ENCODE results near the gene TCEAL8.

Gene TCEAL8, protein sequence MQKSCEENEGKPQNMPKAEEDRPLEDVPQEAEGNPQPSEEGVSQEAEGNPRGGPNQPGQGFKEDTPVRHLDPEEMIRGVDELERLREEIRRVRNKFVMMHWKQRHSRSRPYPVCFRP

DNA sequence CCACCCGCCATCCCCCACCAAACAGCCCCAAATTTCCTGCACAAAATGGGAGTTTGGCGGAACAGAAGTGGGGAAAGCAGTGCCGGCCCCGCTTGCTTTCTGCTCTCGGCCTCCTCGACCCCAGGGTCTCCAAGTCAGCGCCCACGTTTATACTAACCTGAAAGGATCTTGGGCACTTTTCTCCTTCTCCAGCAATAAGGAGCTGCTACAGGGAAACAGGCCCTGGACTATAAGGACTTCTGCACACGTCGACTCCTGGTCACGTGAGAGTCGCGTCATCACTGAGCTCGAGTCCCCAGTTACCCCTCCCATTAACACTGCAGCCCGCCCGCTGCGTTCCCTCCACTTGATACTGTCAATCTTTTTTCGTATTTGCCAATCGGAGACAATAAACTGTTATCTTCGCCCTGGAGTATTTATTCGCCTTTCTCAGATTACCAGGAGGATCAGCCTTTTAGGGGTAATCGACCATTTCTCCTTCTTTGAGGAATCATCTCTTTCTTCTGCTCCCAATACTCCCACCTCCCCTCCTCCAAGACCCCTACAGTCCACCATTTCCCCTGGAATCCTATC, at the start of gene TCEAL8:
TSS of gene TCEAL8 (minus strand) at position 235 of the 573 bp plus-strand sequence. CDS start 1,176 bp downstream, outside the sequence.
- Mint-ChIP-seq H3K4me1 (peaks cover 17% of the 10 kb centered on the region), H3K27me3 (no peaks in the 10 kb centered on the region), H3K27ac (peak within 1 kb of the TSS; percentile 87), H3K36me3 (peaks cover 11% of the 10 kb centered on the region), H3K4me3 (peak within 1 kb of the TSS; percentile 87), H3K9me3 (no peaks in the 10 kb centered on the region)
- peak; percentile 83 for ATAC-seq

DNA sequence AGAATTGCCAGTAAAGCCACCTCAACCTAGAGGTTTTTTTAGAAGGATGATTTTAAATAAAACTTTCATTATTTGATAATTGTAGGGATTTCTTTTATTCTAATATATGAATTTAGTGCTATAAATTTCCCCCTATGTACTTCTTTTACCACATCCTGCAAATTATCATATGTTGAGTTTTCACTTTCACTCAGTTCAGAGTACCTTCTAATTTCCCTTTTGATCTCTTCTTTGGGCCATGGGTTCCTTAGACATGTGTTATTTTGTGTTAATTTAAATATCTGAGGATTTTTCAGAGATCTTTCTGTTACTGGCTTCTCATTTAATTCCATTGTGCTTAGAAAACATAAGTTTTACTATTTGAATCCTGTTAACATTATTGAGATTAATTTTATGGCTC, 49.8 kb upstream of the TCEAL8 start:
- peaks cover 4% of the 10 kb centered on the region for H3K4me1 Mint-ChIP-seq
- H3K27me3 Mint-ChIP-seq: no peaks in the 10 kb centered on the region
- no peak for ATAC-seq
- H3K36me3 Mint-ChIP-seq: no peaks in the 10 kb centered on the region
- no peak overlapping the region for H3K27ac Mint-ChIP-seq
- no peak overlapping the region for H3K4me3 Mint-ChIP-seq
- H3K9me3 Mint-ChIP-seq: no peaks in the 10 kb centered on the region

DNA sequence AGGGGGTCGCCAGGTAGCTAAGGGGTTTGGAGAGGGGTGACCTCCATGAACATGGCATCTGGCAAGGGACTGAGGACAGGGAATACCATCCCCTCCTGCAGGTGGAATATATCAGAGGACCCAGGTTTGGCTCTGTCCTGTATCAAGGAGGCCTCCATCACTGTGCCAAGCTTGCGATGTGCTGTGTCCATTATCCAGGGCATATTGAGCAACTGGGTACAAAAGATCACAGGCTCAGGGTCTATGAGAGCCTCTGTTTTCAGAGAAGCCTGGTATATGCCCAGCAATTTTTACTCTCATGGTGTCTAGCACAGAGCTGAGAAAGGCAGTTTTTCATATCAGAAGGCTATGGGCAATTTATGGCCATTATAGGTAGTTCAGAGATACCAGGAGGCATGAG, 38.2 kb upstream of the TCEAL8 start:
- ATAC-seq: no peak
- no peaks in the 10 kb centered on the region for H3K36me3 Mint-ChIP-seq
- H3K4me1 Mint-ChIP-seq: no peaks in the 10 kb centered on the region
- H3K27me3 Mint-ChIP-seq: no peaks in the 10 kb centered on the region
- H3K4me3 Mint-ChIP-seq: no peak overlapping the region
- H3K9me3 Mint-ChIP-seq: no peaks in the 10 kb centered on the region
- H3K27ac Mint-ChIP-seq: no peak overlapping the region

DNA sequence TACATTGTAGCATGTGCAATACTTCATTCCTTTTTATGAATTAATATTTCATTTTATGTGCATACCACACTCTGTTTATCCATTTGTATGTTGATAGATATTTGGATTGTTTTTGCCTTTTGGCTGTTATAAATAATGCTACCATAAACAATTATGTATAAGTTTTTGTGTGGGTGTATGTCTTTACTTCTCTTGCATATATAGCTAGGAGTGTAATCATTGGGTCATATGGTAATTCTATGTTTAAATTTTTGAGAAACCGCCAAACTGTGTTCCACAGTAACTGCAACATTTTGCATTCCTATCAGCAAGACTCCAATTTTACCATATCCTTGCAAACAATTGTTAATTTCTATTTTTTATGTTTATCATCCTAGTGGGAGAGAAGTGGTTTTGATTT, 24.7 kb upstream of the TCEAL8 start:
- no peak overlapping the region for H3K27ac Mint-ChIP-seq
- H3K4me3 Mint-ChIP-seq: no peak overlapping the region
- no peaks in the 10 kb centered on the region for H3K9me3 Mint-ChIP-seq
- H3K4me1 Mint-ChIP-seq: peaks cover 7% of the 10 kb centered on the region
- peaks cover 36% of the 10 kb centered on the region for H3K27me3 Mint-ChIP-seq
- H3K36me3 Mint-ChIP-seq: no peaks in the 10 kb centered on the region
- ATAC-seq: no peak

DNA sequence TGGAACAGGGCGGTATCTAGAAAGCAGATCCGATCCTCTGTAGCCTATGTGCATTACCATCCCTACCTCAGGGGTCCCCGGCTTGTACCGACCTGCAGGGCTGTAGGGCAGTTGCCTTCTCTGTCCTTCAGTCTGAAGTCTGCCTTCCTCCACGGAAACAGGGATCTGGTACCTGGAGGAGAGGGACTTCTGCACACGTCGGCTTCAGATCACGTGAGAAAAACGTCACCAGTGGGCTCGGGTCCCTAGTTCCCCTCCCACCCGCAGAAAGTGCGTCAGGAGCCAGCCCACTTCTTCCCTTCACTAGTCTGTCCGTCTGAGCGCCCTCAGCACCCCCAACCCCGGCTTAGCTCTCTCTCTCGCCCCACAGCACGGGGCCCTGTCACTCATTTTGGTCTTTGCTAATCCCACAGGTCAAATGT, 21.6 kb upstream of the TCEAL8 start, which contains the start of gene TCEAL5:
TSS of gene TCEAL5 (minus strand) at position 170 of the 422 bp plus-strand sequence. CDS start 2,187 bp downstream, outside the sequence.
- H3K4me1 Mint-ChIP-seq: peaks cover 7% of the 10 kb centered on the region
- H3K27me3 Mint-ChIP-seq: peaks cover 45% of the 10 kb centered on the region
- H3K4me3 Mint-ChIP-seq: peak within 1 kb of the TSS; percentile 62
- no peak for ATAC-seq
- no peaks in the 10 kb centered on the region for H3K9me3 Mint-ChIP-seq
- no peaks in the 10 kb centered on the region for H3K36me3 Mint-ChIP-seq
- H3K27ac Mint-ChIP-seq: no peak within 1 kb of the TSS

DNA sequence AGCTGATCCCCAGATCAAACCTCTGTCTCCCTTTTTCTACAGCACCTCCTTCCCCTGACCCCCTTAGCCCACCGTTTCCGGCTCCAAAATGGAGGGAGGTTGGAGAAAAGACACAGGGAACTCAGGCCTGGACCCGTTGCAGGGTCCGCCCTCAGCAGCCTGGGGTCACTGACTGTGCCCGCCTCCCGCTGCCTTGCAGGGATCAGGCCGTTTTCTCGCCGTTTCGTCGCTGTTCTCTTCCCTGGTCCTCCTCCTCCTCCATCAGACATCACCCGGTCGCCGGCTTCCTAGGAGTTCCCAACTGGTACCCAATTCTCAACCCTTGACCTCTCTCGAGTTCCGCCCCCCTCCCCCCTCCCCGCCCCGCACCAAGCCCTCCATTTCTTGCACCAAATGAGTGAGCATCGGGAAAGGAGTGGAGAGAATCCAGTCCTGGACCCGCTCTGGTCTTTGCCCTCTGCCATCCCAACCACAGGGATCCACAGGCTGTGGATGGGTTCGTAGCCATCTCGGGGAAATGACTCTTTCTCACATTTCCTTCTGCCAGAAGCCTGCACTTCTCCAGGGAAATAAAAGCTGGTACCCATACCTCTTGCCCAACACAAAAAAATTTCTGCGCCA, 21.1 kb upstream of the TCEAL8 start:
- ATAC-seq: no peak
- Mint-ChIP-seq H3K36me3 (no peaks in the 10 kb centered on the region), H3K4me3 (no peak overlapping the region), H3K4me1 (peaks cover 7% of the 10 kb centered on the region), H3K27me3 (peaks cover 39% of the 10 kb centered on the region), H3K27ac (no peak overlapping the region), H3K9me3 (no peaks in the 10 kb centered on the region)

DNA sequence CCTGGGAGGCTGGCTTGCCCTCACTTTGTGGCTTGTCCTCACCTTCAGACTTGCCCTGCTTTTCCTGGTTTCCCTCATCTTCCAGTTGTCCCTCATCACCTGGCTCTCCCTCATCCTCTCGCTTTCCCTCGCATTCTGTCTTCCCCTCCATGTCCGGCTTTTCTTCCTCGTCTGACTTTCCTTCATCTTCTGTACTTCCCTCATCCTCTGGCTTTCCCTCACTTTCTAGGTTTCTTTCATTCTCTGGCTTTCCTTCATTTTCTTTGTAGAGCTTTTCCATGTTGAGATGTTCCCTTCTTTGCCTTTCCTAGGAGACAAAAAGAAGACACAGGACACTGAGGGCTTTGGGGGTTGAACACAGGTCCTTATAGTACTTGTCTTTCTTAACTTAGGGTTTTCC, 19.3 kb upstream of the TCEAL8 start:
- H3K4me3 Mint-ChIP-seq: no peak overlapping the region
- no peak for ATAC-seq
- H3K4me1 Mint-ChIP-seq: peaks cover 7% of the 10 kb centered on the region
- H3K27me3 Mint-ChIP-seq: peaks cover 37% of the 10 kb centered on the region
- no peaks in the 10 kb centered on the region for H3K36me3 Mint-ChIP-seq
- no peak overlapping the region for H3K27ac Mint-ChIP-seq
- no peaks in the 10 kb centered on the region for H3K9me3 Mint-ChIP-seq

DNA sequence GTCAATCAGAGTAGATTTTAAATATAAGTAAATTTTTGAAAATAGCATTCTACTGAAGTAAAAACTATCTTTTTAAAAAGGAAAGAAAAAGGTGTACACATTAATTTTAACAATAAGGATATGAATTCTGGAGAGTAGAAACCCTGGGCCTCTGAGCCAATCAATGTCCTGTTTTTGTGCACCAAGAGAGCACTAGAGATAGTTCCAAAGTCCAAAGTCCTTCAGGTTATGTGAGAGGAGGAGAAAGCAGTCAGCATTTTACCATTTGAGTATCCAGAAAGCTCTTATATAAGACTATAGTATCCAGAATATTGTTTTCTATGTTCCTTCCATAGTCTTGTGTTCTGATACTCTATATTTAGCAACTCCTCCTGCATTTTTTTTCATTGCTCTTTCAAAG, 3.3 kb upstream of the TCEAL8 start:
- peaks cover 3% of the 10 kb centered on the region for H3K9me3 Mint-ChIP-seq
- H3K4me1 Mint-ChIP-seq: peaks cover 17% of the 10 kb centered on the region
- ATAC-seq: no peak
- peaks cover 11% of the 10 kb centered on the region for H3K36me3 Mint-ChIP-seq
- no peak overlapping the region for H3K4me3 Mint-ChIP-seq
- H3K27me3 Mint-ChIP-seq: no peaks in the 10 kb centered on the region
- H3K27ac Mint-ChIP-seq: no peak overlapping the region

DNA sequence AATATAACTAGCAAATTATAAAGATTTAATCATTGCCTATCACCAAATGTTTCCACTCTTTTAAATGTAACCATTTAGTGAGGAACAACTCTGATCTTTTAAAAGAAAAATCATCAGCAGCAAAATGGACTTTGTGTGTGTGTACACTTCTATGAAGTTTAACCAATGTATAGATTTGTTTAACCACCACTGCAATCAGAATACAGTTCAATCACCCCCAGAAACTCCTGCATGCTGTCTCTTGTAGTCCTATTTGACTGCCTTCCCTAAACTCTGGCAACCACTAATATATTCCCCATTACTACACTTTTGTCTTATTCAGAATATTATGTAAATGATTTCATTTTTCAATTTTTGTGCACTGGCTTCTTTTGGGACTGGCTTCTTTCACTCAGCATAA, 1.7 kb upstream of the TCEAL8 start:
- no peaks in the 10 kb centered on the region for H3K27me3 Mint-ChIP-seq
- H3K4me1 Mint-ChIP-seq: peaks cover 17% of the 10 kb centered on the region
- H3K4me3 Mint-ChIP-seq: no peak overlapping the region
- ATAC-seq: no peak
- no peaks in the 10 kb centered on the region for H3K9me3 Mint-ChIP-seq
- H3K36me3 Mint-ChIP-seq: peaks cover 11% of the 10 kb centered on the region
- H3K27ac Mint-ChIP-seq: no peak overlapping the region

DNA sequence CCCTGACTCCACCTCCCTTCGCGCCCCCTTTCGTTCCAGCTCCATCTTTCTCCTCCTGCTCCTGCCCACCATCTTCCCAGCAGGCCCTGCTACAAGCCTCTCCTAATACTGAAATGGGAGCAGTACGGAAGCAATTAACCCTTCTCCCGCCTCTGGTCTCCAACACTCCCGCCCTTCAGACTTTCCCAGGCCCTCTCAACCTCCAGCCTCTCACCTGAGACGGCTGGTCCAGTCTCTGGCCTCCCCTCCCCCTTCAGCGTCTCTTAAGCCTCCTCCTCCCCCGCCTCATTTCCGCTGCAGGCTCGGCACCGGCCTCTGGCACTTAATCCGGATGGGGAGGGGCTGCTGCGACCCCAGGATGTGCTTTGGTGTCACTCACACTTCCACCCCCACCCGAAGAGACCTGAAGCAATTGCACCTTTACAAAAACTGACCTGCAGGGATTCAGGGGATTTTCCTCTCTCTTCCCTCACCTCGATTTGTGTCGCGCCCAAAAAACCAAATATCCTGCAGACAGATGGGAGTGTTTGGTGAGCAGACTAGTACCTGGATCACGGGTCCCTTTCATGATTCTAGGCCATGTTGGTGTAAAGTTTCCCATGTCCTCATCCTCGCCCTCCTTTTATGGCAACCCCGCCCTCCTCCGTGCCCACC, 657 bp downstream of the TCEAL8 start:
- Mint-ChIP-seq H3K36me3 (peaks cover 11% of the 10 kb centered on the region), H3K4me3 (peak overlapping the region; percentile 87), H3K4me1 (peaks cover 17% of the 10 kb centered on the region), H3K9me3 (no peaks in the 10 kb centered on the region), H3K27ac (peak overlapping the region; percentile 87), H3K27me3 (no peaks in the 10 kb centered on the region)
- ATAC-seq: peak; percentile 64

DNA sequence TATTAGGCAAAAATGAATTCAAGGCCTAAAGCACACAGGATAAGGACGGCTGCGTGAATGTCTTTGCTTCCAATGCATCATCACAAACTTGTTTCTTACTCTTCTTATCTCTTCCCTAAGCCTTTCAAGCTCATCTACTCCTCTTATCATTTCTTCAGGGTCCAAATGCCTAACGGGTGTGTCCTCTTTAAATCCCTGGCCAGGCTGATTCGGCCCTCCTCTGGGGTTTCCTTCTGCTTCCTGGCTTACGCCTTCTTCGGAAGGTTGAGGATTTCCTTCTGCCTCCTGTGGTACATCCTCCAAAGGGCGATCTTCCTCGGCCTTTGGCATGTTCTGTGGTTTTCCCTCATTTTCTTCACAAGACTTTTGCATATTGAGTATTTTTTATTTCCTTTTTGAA, 1.3 kb downstream of the TCEAL8 start:
- peak overlapping the region; percentile 87 for H3K4me3 Mint-ChIP-seq
- H3K27ac Mint-ChIP-seq: peak overlapping the region; percentile 87
- H3K36me3 Mint-ChIP-seq: peaks cover 11% of the 10 kb centered on the region
- ATAC-seq: no peak
- no peaks in the 10 kb centered on the region for H3K9me3 Mint-ChIP-seq
- no peaks in the 10 kb centered on the region for H3K27me3 Mint-ChIP-seq
- peaks cover 17% of the 10 kb centered on the region for H3K4me1 Mint-ChIP-seq

DNA sequence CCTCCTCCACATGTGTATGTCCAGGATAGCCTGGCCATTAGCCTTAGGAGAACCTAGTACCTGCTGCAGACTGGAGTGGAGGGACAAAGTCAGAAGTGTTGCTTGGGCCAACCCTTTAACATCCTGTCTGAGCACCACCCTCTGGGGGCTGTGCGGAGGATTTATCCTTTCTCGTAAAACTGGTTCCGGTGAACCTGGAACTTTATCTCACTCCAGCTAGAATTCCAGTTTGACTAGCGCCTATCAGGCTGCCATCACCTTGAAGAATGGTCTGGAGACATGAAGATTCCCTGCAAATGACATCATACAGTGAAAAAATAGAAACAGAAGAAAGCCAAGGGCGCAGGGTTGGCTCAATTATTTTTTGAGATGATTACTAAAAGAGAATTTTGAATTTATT, 4.0 kb downstream of the TCEAL8 start:
- H3K27me3 Mint-ChIP-seq: no peaks in the 10 kb centered on the region
- H3K4me1 Mint-ChIP-seq: peaks cover 17% of the 10 kb centered on the region

DNA sequence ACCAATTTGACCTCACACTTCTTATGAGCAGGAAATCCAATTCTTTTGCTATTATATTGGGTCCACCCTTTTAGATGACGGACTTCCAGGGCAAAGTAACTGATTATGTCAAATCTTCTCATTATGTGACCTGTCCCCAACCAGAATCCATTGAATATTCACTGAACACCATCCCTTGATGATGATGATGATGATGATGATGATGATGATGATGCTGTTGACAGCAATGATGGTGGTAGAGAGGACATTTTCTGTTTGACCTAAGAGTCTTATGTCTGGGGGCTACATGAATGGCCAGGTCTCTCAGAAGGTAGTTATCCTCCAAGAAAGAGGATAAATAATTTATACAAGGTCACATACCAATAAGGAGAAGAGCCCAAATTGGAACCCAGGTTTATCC, 5.2 kb downstream of the TCEAL8 start:
- Mint-ChIP-seq H3K27me3 (no peaks in the 10 kb centered on the region), H3K4me1 (peaks cover 12% of the 10 kb centered on the region), H3K36me3 (peaks cover 7% of the 10 kb centered on the region), H3K27ac (no peak overlapping the region), H3K4me3 (no peak overlapping the region), H3K9me3 (no peaks in the 10 kb centered on the region)
- no peak for ATAC-seq

More for the DNA sequence above, 4.0 kb downstream of the TCEAL8 start:
- Mint-ChIP-seq H3K36me3 (peaks cover 11% of the 10 kb centered on the region), H3K4me3 (no peak overlapping the region), H3K27ac (no peak overlapping the region), H3K9me3 (no peaks in the 10 kb centered on the region)
- ATAC-seq: no peak

DNA sequence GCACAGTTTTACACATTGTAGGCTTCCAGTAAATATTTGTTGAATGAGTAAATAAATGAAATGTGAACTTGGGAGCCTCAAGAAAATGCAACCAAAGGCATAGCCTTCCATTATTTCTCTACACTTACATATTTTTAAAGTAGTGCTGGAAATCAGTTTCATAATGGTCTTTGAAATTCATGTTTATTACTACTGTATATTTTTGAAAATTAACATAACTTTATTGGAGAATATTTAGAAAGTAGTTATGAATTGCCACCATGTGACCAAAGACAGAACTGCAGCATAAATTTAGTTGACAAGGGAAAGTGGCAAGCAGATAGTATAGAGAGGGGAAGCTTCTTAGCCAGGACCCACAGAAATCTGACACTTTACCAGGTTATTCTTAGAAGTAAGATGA, 6.4 kb downstream of the TCEAL8 start:
- no peak overlapping the region for H3K27ac Mint-ChIP-seq
- no peak for ATAC-seq
- H3K9me3 Mint-ChIP-seq: no peaks in the 10 kb centered on the region
- peaks cover under 1% of the 10 kb centered on the region for H3K4me1 Mint-ChIP-seq
- H3K27me3 Mint-ChIP-seq: no peaks in the 10 kb centered on the region
- no peaks in the 10 kb centered on the region for H3K36me3 Mint-ChIP-seq
- no peak overlapping the region for H3K4me3 Mint-ChIP-seq

DNA sequence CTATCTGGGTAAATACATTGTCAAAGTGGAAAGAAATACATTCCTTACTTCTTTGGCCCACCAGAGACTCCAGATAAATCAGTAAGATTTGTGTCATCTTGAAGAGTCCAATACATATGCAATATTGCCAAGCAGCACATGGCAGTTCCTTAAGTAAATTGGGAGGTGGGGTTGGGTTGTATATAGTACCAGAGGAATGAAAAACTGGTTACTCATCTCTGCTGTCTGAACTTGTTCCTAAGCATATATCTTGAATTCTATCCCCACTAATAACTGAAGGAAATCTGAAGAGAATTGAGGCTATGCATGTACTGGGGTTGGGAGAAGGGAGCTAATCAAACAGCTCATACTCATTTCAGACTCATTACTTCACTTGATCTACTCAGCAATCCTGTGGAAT, 14.8 kb downstream of the TCEAL8 start:
- Mint-ChIP-seq H3K27me3 (peaks cover 16% of the 10 kb centered on the region), H3K9me3 (no peaks in the 10 kb centered on the region), H3K27ac (no peak overlapping the region), H3K36me3 (no peaks in the 10 kb centered on the region), H3K4me1 (no peaks in the 10 kb centered on the region), H3K4me3 (no peak overlapping the region)
- no peak for ATAC-seq

DNA sequence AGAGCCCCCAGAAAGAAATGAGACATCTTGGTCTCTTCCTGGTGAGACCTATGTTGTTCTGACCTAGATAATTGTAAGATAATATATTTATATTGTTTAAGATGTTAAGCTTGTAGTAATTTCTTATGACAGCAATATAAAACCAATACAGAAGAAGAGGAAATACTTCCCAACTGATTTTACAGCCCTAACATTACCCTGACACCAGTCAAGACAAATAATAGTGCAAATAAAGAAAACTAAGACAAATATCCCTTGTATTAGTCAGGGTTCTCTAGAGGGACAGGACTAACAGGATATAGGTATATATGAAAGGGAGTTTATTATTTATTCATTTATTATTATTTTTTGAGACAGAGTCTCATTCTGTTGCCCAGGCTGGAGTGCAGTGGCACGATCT, 18.7 kb downstream of the TCEAL8 start:
- Mint-ChIP-seq H3K4me3 (no peak overlapping the region), H3K4me1 (no peaks in the 10 kb centered on the region), H3K36me3 (no peaks in the 10 kb centered on the region), H3K9me3 (no peaks in the 10 kb centered on the region), H3K27me3 (no peaks in the 10 kb centered on the region), H3K27ac (no peak overlapping the region)
- no peak for ATAC-seq

All from stimulated activated memory B cell treated with anti-CD40 and anti-IgM and Interleukin-4, amounts not matched to agents 10 μg/mL and 1 μg/mL and 100 μg/mL, for 72 hours (primary cell).